ENCODE measurements around the gene PPP1R10. TPM values are rescaled to one million over a fixed set of nuclear protein-coding genes. Genes with fewer than 3 reads are reported as not detected.

Gene PPP1R10
- total RNA-seq, 1 experiment from 2014 or later = 82.9 TPM

DNA sequence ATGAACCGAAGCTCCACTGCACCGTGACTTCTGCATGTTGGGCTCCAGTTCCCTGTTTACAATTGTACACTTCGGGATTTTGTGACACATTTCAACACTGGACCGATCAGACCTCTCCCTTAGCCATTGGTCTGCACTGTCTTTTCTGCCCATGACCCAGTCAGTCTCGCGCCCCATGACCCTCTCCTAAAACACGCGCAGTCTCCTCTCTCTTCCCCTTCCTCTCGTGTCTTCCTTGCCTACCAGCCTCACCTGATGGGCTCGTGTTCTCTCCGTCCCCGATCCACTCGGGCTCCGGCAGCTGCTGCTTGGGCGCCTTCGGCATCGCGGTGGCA lies 46.3 kb downstream of the PPP1R10 start:
- no peak for TF ChIP-seq POLR2AphosphoS5 (IDR thresholded peaks at IDR 0.05; ENCODE audit: low read depth, low read length)
- TF ChIP-seq TCF7L2 (IDR thresholded peaks at IDR 0.05; ENCODE audit: low read depth, low read length) = no peak
- TF ChIP-seq, protein P1, sequence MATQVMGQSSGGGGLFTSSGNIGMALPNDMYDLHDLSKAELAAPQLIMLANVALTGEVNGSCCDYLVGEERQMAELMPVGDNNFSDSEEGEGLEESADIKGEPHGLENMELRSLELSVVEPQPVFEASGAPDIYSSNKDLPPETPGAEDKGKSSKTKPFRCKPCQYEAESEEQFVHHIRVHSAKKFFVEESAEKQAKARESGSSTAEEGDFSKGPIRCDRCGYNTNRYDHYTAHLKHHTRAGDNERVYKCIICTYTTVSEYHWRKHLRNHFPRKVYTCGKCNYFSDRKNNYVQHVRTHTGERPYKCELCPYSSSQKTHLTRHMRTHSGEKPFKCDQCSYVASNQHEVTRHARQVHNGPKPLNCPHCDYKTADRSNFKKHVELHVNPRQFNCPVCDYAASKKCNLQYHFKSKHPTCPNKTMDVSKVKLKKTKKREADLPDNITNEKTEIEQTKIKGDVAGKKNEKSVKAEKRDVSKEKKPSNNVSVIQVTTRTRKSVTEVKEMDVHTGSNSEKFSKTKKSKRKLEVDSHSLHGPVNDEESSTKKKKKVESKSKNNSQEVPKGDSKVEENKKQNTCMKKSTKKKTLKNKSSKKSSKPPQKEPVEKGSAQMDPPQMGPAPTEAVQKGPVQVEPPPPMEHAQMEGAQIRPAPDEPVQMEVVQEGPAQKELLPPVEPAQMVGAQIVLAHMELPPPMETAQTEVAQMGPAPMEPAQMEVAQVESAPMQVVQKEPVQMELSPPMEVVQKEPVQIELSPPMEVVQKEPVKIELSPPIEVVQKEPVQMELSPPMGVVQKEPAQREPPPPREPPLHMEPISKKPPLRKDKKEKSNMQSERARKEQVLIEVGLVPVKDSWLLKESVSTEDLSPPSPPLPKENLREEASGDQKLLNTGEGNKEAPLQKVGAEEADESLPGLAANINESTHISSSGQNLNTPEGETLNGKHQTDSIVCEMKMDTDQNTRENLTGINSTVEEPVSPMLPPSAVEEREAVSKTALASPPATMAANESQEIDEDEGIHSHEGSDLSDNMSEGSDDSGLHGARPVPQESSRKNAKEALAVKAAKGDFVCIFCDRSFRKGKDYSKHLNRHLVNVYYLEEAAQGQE (IDR thresholded peaks at IDR 0.05; ENCODE audit: insufficient read depth in 1 of 2, low read depth in 2 of 2, low read length in 1 of 2) = no peak
- no peak for TF ChIP-seq SIN3A (IDR thresholded peaks at IDR 0.05; ENCODE audit: borderline replicate concordance, insufficient read depth, low read depth, low read length)
- TF ChIP-seq, protein P2, sequence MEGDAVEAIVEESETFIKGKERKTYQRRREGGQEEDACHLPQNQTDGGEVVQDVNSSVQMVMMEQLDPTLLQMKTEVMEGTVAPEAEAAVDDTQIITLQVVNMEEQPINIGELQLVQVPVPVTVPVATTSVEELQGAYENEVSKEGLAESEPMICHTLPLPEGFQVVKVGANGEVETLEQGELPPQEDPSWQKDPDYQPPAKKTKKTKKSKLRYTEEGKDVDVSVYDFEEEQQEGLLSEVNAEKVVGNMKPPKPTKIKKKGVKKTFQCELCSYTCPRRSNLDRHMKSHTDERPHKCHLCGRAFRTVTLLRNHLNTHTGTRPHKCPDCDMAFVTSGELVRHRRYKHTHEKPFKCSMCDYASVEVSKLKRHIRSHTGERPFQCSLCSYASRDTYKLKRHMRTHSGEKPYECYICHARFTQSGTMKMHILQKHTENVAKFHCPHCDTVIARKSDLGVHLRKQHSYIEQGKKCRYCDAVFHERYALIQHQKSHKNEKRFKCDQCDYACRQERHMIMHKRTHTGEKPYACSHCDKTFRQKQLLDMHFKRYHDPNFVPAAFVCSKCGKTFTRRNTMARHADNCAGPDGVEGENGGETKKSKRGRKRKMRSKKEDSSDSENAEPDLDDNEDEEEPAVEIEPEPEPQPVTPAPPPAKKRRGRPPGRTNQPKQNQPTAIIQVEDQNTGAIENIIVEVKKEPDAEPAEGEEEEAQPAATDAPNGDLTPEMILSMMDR (IDR thresholded peaks at IDR 0.05) = no peak
- peak; percentile 8; the same call in 1 of the 2 replicates for ATAC-seq
- in situ Hi-C loops (cut with HindIII; ENCODE audit: low pct_unique_long_range_greater_than_20kb, low sequenced_read_pairs) (no loop called here), intact Hi-C loops (cut with micrococcal nuclease; ENCODE audit: unreplicated experiment) (no loop called here)
- CTCF ChIA-PET = no interaction called here
- H3K27ac ChIP-seq (ENCODE audit: low read length) = peak overlapping the region; percentile 83
- peaks cover 24% of the 10 kb centered on the region for H3K4me1 ChIP-seq (ENCODE audit: control insufficient read depth, insufficient read depth, low read length)
- POLR2A ChIA-PET = no interaction called here
- DNase-seq (ENCODE audit: low read depth, low spot score) = no peak
- peaks cover 3% of the 10 kb centered on the region for H3K36me3 ChIP-seq (ENCODE audit: control insufficient read depth, insufficient read depth, low read length)
- no peaks in the 10 kb centered on the region for H3K27me3 ChIP-seq (ENCODE audit: control insufficient read depth, insufficient read depth, low read length)
- no peaks in the 10 kb centered on the region for H3K9me3 ChIP-seq (ENCODE audit: control insufficient read depth, insufficient read depth, low read depth, low read length)
- peak overlapping the region; percentile 88 to 97 for H3K4me3 ChIP-seq (ENCODE audit: low read depth in 2 of 2, low read length in 2 of 2)
- TSS peak; percentile 91 for BruUV-seq (replicated peaks)

DNA sequence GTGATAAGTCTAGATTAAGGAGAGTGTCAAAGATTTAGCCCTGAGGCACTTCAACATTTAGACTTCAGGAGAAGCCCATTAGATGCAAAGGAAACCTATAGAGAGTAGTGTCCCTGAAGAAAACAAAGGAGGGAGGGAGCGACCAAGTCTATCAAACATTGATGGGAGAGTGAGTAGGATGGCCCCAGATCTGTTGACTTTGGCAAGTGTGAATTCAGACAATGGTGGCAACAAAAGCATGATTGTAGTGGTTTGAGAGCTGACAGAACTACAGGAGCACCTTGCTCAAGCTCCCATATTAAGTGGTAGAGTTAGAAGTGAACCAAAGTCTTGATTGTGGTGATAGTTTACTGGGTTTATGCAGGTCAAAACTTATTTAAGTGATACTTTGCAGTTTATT lies 46.8 kb downstream of the PPP1R10 start:
- TF ChIP-seq POLR2AphosphoS5 (IDR thresholded peaks at IDR 0.05; ENCODE audit: low read depth, low read length) = no peak
- TF ChIP-seq TCF7L2 (IDR thresholded peaks at IDR 0.05; ENCODE audit: low read depth, low read length) = no peak
- TF ChIP-seq, protein P1 (IDR thresholded peaks at IDR 0.05; ENCODE audit: insufficient read depth in 1 of 2, low read depth in 2 of 2, low read length in 1 of 2) = no peak
- TF ChIP-seq SIN3A (IDR thresholded peaks at IDR 0.05; ENCODE audit: borderline replicate concordance, insufficient read depth, low read depth, low read length) = no peak
- TF ChIP-seq, protein P2 (IDR thresholded peaks at IDR 0.05) = no peak
- Histone ChIP-seq H3K27me3 (ENCODE audit: control insufficient read depth, insufficient read depth, low read length) (no peaks in the 10 kb centered on the region), H3K9me3 (ENCODE audit: control insufficient read depth, insufficient read depth, low read depth, low read length) (no peaks in the 10 kb centered on the region), H3K27ac (ENCODE audit: low read length) (no peak overlapping the region; the same call in 1 of the 2 replicates), H3K36me3 (ENCODE audit: control insufficient read depth, insufficient read depth, low read length) (peaks cover 3% of the 10 kb centered on the region), H3K4me3 (ENCODE audit: low read depth in 2 of 2, low read length in 2 of 2) (peak overlapping the region; percentile 88 to 97), H3K4me1 (ENCODE audit: control insufficient read depth, insufficient read depth, low read length) (peaks cover 24% of the 10 kb centered on the region)
- no TSS peak for BruUV-seq (replicated peaks)
- POLR2A ChIA-PET = no interaction called here
- DNase-seq (ENCODE audit: low read depth, low spot score) (no peak), ATAC-seq (no peak)
- CTCF ChIA-PET = no interaction called here
- in situ Hi-C loops (cut with HindIII; ENCODE audit: low pct_unique_long_range_greater_than_20kb, low sequenced_read_pairs) = no loop called here
- intact Hi-C loops (cut with micrococcal nuclease; ENCODE audit: unreplicated experiment) = no loop called here

Measured in Panc1 (cell line).